ENCODE results near the gene NOL11.
A peak's percentile ranks its signal among the peaks of the same experiment; 100 is the strongest.
"Not testable (repeated sequence)": the region's sequence is repeated elsewhere in the genome, so short reads cannot be mapped to it uniquely, and the experiment has no call there.

NOL11 gene

GRCh38 chr17:67689534-67690177 is 28.1 kb upstream of the NOL11 start:
- DNase-seq (ENCODE audit: low read depth) = peak; percentile 83
- no peak overlapping the region for H3K4me3 ChIP-seq (replicated peaks; ENCODE audit: low read depth, low read length)
- peak; percentile 73 for TF ChIP-seq CTCF (IDR thresholded peaks at IDR 0.05; ENCODE audit: low read length, missing control alignments)

- no peak overlapping the region for H3K4me3 ChIP-seq (replicated peaks; ENCODE audit: low read depth, low read length)
- no peak for TF ChIP-seq CTCF (IDR thresholded peaks at IDR 0.05; ENCODE audit: low read length, missing control alignments)
- DNase-seq (ENCODE audit: low read depth) = no peak
Observed at GRCh38 chr17:67693811-67694210, 23.9 kb upstream of the NOL11 start.

- no peak for DNase-seq (ENCODE audit: low read depth)
- TF ChIP-seq CTCF (IDR thresholded peaks at IDR 0.05; ENCODE audit: low read length, missing control alignments) = no peak
- H3K4me3 ChIP-seq (replicated peaks; ENCODE audit: low read depth, low read length) = no peak overlapping the region
Observed at GRCh38 chr17:67696347-67696746, 21.4 kb upstream of the NOL11 start.

- TF ChIP-seq CTCF (IDR thresholded peaks at IDR 0.05; ENCODE audit: low read length, missing control alignments) = no peak
- no peak for DNase-seq (ENCODE audit: low read depth)
- no peak overlapping the region for H3K4me3 ChIP-seq (replicated peaks; ENCODE audit: low read depth, low read length)
Observed at GRCh38 chr17:67696853-67697498, 20.8 kb upstream of the NOL11 start.

GRCh38 chr17:67700037-67700724 is 17.6 kb upstream of the NOL11 start:
- TF ChIP-seq CTCF (IDR thresholded peaks at IDR 0.05; ENCODE audit: low read length, missing control alignments) = no peak

GRCh38 chr17:67700725-67701119 is 17.0 kb upstream of the NOL11 start:
- TF ChIP-seq CTCF (IDR thresholded peaks at IDR 0.05; ENCODE audit: low read length, missing control alignments) = no peak
- no peak overlapping the region for H3K4me3 ChIP-seq (replicated peaks; ENCODE audit: low read depth, low read length)
- DNase-seq (ENCODE audit: low read depth) = no peak

More at GRCh38 chr17:67700037-67700724, 17.6 kb upstream of the NOL11 start:
- no peak for DNase-seq (ENCODE audit: low read depth)
- no peak overlapping the region for H3K4me3 ChIP-seq (replicated peaks; ENCODE audit: low read depth, low read length)

- H3K4me3 ChIP-seq (replicated peaks; ENCODE audit: low read depth, low read length); DNase-seq (ENCODE audit: low read depth): not testable (repeated sequence)
Observed at GRCh38 chr17:67702861-67703260, 14.9 kb upstream of the NOL11 start.

All from fibroblast of pulmonary artery (primary cell).